ENCODE measurements around the gene DLG5.

DNA sequence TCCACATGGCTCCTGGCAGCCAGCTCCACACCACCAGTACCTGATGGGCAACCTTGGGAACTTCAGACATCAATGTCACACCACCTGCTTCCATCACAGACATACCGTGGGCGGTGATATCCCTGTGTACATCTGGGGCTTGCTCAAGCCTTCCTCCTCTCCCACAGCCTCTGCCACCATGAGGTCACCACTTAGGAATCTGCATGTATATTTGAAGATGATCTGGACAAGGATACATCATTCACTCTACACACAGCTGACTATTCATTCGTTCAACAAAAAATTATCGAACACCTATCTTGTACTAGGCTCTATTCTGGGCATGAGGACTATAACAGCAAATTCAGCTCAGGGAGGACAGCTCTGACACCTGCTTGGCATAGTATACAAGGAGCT, 6.8 kb downstream of the DLG5 start:
- TF ChIP-seq POLR2AphosphoS5 (IDR thresholded peaks at IDR 0.05) (no peak), POLR2A (IDR thresholded peaks at IDR 0.05) (no peak)

Data from prostate gland (tissue), 1 donor.